HG02840 (cell line): ENCODE data around the gene ATP9B.

Experiments used
- ATAC-seq: cut with Tn5 transposase; IDR thresholded peaks from one replicate; pipeline ENCODE4 v1.9.1; 2021; ENCODE audit warnings: mild to moderate bottlenecking, moderate library complexity, moderate number of reproducible peaks; ENCODE audit not compliant: unreplicated experiment, low FRiP score

Gene ATP9B, protein sequence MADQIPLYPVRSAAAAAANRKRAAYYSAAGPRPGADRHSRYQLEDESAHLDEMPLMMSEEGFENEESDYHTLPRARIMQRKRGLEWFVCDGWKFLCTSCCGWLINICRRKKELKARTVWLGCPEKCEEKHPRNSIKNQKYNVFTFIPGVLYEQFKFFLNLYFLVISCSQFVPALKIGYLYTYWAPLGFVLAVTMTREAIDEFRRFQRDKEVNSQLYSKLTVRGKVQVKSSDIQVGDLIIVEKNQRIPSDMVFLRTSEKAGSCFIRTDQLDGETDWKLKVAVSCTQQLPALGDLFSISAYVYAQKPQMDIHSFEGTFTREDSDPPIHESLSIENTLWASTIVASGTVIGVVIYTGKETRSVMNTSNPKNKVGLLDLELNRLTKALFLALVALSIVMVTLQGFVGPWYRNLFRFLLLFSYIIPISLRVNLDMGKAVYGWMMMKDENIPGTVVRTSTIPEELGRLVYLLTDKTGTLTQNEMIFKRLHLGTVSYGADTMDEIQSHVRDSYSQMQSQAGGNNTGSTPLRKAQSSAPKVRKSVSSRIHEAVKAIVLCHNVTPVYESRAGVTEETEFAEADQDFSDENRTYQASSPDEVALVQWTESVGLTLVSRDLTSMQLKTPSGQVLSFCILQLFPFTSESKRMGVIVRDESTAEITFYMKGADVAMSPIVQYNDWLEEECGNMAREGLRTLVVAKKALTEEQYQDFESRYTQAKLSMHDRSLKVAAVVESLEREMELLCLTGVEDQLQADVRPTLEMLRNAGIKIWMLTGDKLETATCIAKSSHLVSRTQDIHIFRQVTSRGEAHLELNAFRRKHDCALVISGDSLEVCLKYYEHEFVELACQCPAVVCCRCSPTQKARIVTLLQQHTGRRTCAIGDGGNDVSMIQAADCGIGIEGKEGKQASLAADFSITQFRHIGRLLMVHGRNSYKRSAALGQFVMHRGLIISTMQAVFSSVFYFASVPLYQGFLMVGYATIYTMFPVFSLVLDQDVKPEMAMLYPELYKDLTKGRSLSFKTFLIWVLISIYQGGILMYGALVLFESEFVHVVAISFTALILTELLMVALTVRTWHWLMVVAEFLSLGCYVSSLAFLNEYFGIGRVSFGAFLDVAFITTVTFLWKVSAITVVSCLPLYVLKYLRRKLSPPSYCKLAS

DNA sequence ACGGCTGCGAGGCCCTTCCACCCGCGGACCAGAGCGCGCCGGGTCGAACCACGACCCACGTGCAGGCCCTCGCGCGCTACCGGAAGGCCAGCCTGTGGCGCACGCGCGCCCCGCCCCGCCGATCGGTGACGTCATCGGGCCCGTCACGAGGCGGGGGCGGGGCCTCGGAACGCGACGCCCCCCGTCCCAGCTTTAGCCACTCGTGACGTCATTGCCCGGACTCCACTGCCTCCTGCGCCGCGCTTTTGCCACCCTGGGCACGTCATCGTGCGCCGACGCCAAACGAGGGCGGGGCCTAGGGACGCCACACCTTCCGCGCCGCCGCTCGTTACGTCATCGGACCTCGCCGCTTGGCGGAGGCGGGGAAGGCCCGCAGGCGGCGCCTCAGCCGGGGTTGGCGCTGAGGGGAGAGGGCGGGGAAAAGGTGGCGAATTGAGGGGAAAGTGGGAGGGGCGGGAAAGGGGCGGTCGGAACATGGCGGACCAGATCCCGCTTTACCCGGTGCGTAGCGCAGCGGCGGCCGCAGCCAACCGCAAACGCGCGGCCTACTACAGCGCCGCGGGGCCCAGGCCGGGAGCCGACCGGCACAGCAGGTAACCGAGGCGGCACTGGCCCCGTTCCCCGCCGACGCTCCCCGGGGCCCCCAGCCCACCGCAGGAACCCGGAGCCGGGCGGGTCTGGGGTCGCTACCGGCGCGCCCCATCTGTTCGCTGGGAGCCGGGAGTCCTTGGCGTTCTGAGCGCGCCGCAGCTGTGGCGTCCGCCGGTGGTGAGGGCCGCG, at the start of gene ATP9B:
Gene ATP9B (plus strand): TSS at position 458 of the 780 bp plus-strand sequence. CDS start 17 bp downstream, at position 475.
- peak; percentile 86 for ATAC-seq

DNA sequence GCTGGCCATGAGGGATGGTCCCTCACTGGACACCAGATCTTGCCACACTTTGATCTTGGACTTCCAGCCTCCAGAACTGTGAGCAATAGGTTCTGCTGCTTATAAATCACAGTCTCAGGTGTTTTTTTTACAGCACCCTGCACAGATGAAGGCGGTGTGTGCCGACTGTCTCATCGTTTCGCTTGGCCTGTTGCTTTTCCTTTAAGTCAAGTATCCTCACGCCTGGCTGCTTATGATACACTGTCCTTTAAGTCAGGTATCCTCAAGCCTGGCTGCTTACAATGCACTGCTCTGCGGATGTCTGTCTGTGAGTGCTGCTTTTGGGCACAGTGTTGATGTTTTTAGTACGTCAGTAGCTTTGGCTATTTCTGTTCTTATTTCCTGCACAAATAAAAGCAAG, 49.3 kb upstream of the ATP9B start:
- ATAC-seq = no peak

DNA sequence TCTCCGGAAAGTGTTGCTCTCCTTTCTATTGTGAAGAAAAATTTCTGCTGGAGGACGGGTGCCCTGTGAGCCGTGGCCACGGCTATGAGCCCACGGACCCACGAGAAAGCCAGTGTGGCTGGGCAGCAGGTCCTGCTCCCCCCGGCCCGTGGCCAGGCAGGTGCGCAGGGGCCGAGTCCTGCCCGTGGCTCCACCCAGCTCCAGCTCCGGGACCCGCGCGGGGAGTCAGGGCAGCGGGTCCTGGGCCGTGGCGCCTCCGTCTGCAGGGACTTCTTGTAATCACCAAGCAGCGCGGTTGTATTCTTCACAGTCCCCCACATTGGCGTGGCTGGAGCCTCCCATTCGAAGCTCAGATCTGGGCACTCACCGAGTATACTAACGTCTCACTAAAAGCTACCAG, 46.6 kb upstream of the ATP9B start:
- ATAC-seq = no peak

DNA sequence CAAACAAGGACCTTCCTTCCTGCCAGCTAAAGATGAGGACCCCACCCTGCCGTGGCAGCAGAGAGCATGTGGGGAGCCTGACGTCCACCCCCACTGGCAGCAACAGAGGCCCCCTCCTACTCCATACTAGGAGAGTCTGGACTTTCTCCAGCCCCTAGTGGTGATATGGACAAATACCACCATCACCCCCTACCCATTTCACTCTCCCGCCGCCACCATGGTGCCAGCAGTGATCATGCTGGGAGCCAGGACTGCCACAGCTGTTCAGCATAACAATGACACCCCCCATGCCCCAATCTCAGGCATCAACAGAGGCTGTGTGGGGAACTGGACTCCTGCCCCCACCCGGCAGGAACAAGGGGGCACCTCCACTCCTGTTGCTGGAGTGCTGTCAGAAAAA, 42.7 kb upstream of the ATP9B start:
- ATAC-seq = no peak

DNA sequence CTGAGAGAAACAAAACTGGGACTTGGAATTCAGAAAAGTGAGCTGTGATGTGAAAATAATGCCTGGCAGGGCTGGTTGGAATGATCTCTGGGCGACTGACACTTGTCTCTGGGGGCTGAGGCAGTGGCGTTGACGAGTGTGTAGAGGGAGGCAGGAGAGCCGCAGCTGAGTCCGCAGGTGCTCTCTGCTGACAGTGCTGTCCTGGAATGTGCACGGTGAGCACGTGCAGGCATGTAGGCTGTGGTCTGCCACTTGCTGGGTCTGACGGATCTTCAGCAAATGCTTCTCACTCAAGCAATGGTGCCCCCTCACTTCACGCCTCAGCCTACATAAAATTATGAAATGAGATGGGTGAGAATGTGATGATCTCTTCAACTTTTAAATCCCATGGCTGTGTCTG, 38.5 kb upstream of the ATP9B start:
- no peak for ATAC-seq

DNA sequence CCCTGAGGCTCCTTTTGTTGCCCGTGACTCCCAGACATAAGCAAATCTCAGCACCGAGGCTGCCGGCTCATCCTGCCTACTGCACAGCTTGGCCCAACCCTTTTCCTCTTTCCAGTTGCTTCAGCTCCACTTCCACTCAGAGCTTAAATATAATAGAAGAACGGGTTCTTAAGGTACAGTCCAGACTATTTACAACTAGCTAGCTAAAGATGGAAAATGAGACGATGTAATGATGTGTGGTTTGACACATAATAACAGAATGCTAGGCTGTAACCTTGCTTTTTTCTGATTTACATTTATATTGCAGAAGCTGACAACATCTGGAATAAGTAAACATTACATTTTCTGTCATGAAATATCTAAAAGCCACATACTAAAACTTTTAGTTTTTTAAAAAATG, 26.9 kb upstream of the ATP9B start:
- no peak for ATAC-seq

DNA sequence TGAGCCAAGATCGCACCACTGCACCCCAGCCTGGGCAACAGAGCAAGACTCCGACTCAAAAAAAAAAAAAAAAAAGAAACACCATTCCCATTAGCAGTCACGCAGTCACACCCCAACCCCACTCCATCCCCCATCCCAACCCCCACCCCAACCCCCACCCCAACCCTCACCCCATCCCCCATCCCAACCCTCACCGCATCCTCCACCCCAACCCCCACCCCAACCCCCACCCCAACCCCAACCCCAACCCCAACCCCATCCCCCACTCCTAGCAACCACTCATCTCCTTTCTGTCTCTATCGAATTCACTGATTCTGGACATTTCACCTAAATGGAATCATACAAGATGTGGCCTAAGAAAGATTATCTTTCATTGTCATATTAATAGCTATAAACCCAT, 25.9 kb upstream of the ATP9B start:
- no peak for ATAC-seq

DNA sequence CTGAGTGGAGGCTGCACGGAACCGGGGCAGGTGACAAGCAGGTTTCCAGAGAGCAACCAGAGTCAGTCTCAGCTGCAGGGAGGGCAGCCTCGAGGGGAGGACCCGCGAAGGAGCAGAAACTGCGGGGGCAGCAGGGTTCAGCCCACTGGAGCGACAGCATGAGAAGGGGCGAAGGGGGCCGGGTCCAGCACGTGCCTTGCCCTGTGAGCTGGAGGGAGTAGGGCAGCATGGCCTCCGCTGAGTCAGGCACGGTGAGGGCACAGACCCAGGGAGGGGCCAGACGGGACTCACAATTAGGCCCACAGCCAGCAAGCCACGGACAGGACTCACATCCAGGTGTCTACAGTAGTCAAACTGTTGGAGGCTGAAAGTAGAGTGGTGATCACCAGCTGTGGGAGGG, 22.7 kb upstream of the ATP9B start:
- ATAC-seq = no peak

DNA sequence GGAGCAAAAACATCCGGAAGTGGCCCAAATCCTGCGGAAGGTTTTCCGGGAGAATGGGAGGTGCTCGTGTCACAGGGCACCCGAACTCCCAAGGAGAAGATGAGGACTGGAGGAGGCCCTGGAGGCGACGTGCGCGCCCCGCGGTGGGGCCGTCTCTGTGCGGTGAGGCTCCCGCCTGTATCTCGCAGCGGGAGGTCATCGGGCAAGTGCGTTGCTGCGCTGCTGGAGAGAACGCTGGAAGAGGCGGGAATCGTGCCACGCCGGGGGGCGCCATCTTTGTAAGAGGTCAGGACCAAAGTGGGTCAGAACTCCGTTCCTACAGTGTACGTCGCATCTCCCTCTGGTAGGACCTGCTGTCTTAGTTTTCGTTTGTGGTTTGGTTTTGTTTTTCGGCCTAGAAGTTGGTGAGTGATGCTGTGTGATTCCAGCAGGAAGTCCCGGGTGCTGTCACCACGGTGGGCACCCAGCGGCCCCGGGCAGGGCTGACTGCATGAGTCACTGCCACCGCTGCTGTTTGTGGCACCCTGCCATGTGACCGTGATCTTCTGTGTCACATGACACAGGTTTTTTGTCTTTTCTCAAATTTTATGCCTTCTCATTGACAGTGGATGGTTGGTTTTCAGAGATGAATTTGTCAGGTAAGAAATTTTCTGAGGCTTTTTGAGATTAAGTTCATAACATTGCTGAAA, 21.5 kb upstream of the ATP9B start:
- no peak for ATAC-seq

DNA sequence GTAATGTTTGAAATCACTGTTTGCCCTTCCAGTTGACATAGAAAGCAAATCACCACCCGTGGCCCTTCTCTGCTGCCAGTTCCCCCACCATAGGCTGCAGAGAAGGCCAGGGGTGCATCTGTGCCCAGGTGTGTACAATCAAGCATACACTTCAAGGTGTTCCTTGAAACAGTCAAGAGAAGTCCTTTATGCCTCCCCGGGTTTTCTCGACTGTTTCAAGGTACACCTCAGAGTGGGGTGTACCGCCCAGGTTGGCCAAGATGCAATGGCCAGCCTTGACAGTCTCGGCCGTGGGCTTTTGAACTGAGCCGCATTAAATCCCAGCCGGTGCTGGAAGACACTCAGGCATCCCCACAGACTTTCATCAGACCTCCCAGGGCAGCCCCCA, 21.0 kb upstream of the ATP9B start:
- ATAC-seq = no peak

DNA sequence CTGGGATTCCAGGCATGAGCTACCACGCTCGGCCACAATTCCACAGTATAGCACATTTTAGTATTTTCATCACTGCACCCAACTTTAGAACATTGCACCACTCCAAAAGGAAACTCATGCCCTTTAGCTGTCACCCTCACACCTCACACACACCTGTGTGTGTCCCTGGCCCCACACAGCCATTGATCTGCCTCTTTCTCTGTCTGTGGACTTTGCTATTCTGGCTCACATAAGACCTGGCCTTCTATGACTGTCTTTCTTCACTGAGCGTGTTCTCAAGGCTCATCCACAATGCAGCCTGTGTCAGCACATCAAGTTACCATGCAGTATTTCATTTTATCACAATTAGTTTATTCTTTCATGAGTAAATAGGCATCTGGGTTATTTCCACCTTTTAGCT, 19.7 kb upstream of the ATP9B start:
- ATAC-seq = no peak

DNA sequence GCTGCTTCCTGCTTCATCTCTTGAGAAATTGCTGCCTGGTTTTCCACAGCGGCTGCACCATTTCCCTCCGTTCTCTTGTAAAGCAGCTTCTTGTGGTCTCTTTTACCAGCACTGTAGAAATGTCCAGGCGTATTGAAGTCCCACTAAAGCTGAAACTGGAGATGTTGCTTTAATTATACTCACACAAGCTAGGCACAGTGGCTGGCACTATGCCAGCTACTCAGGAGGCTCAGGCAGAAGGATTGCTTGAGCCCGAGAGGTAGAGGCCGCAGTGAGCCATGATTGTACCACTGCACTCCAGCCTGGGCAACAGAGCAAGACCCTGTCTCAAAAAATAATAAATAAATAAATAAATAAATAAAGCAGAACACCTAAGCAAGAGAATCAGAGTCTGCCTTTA, 19.2 kb upstream of the ATP9B start:
- no peak for ATAC-seq

DNA sequence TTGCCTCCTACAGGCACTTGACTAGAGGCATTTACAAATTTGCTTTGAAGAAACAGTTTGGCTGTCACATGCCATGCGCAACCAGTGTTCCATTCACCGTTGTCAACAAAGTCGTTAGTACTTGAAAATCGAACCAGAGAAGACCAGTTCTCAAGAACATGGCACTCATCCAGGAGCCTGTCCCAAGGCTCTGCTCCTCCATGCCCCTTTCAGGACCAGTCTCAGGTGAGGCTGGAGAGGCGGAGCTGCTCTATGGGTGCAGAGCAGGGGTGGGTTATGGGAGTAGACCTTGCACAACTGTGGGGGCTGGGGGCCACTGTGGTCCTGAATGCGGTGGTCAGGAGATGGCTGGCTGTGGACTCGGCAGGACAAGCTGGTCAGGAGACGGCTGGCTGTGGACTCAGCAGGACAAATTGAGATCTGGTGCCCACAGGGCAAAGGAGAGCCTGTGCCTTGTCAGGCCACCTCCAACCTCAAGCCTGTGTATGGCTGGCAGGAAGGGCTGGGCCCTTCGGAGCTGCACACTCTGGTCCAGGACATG, 12.3 kb upstream of the ATP9B start:
- no peak for ATAC-seq

DNA sequence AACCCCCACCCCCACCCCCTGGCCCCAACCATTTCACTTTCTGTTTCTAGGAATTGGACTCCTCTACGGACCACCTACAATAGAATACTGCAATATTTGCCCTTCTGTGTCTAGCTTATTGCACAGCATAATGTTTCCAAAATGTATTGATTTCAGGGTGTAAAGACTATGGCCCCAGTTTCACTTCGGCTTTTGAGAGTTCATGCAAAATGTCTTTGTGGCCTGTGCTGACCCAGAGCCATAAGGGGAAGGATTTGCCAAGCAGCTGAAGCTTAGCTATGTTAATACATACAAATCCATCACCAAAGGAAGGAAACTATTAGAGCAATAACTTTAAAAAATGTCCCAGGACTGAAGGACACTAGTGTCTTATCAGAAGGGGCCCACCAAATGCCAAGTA, 11.2 kb upstream of the ATP9B start:
- ATAC-seq = no peak

DNA sequence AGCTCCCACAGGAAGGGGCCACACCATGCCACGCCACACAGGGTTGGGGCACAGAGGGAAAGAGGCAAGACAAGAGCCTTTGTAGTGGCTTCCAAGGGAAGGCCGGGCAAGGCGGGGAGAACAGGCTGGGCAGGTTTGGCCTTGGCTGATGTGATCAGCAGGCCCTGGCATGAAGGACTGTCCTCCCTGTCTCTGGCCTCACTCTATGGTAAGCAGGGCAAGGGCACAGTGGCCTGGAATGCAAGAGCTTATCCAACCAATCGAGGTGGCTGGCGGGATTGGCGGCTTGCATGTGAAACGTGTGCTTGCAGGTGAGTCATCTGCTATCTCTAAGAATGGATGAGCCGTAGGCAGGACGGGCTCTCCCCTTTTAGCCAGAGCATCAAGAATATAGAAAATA, 6.4 kb upstream of the ATP9B start:
- no peak for ATAC-seq

DNA sequence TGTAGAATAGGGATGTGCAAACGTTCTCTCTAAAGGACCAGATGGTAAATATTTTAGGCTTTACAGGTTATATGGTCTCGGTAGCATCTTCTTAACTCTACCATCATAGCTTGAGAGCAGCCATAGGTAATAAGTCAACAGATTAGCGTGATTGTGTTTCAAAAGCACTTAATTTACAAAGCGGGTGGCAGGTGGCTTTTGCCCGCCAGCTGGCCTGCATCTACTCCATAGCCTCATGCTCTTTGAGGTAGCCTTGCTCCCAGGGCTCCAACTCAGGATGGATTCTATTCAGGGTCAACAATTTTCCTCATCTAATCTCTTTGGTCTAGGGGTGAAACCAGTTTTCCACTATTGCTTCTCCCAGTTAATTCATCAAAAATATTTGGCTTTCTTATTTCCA, 5.0 kb upstream of the ATP9B start:
- ATAC-seq = no peak

DNA sequence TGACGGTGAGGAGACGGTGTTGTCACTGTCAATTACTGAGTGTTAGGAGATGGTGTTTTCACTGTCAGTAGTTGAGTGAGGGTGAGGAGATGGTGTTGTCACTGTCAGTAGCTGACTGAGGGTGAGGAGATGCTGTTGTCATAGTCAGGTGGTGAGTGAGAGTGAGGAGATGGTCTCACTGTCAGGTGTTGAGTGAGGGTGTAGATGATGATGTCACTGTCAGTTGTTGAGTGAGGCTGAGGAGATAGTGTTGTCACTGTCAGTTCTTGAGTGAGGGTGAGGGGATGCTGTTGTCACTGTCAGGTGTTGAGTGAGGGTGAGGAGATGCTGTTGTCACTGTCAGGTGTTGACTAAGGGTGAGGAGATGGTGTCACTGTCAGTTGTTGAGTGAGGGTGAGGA, 3.4 kb upstream of the ATP9B start:
- ATAC-seq = no peak

DNA sequence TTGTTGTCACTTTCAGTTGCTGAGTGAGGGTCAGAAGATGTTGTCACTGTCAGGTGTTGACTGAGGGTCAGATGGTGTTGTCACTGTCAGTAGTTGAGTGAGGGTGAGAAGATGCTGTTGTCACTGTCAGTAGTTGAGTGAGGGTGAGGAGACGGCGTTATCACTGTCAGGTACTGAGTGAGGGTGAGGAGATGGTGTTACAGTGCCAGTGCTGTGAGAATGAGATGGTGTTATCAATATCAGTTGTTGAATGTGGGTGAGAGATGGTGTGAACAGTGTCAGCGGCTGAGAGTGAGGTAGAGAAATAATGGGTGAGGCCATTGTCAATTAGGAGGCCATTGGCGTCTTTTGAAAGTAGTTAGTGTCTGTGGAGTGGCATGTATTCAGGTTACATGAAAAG, 1.6 kb upstream of the ATP9B start:
- no peak for ATAC-seq

DNA sequence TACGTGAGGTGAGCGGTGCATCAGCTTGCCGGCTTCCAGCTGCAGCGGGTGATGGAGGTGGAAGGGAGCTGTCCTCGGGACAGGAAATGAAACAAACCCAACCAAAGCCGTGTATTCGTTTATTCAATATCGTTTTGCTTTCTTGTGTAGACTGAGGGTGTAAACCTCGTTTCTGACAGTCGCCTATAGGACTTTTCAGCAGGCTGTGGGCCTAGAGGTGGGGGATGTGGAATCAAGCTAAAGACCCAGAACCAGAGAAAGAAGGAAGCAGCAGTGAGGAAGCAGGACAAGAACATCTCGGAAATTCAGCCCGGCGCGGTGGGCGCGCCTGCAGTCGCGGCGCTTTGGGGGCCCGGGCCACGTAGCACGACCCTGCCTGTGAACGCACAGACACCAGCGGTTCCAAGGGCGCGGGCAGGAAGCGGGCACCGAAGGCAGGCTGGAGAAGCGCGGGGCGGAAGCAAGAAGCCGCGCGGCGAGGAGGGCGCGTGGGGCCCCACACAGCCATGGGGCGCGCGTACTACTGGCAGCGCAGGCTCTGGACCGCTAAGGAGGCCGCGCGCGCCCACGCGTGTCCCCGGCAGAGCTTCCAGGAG, 755 bp upstream of the ATP9B start:
- peak; percentile 38 for ATAC-seq
